Measurements from ENCODE around the gene PRR19.

Gene PRR19

DNA sequence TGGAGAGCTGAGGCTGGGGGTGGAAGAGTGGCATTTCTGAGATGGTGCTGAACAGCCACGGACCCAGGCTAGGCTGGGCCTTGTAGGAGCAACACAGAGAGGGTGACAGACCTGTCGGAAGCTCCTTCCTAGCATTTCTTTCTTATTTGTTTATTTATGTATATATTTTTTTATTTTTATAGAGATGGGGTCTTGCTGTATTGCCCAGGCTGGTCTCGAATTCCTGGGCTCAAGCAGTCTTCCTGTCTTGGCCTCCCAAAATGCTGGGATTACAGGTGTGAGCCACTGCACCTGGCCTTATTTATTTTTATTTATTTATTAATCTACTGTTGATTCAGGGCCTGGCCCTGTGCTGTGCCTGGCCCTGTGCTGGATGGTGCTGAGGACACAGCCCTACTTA lies 26.4 kb upstream of the PRR19 start:
- TF ChIP-seq, protein P1, sequence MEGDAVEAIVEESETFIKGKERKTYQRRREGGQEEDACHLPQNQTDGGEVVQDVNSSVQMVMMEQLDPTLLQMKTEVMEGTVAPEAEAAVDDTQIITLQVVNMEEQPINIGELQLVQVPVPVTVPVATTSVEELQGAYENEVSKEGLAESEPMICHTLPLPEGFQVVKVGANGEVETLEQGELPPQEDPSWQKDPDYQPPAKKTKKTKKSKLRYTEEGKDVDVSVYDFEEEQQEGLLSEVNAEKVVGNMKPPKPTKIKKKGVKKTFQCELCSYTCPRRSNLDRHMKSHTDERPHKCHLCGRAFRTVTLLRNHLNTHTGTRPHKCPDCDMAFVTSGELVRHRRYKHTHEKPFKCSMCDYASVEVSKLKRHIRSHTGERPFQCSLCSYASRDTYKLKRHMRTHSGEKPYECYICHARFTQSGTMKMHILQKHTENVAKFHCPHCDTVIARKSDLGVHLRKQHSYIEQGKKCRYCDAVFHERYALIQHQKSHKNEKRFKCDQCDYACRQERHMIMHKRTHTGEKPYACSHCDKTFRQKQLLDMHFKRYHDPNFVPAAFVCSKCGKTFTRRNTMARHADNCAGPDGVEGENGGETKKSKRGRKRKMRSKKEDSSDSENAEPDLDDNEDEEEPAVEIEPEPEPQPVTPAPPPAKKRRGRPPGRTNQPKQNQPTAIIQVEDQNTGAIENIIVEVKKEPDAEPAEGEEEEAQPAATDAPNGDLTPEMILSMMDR (IDR thresholded peaks at IDR 0.05; ENCODE audit: insufficient read depth, low read length): no peak
- TF ChIP-seq, protein P2, sequence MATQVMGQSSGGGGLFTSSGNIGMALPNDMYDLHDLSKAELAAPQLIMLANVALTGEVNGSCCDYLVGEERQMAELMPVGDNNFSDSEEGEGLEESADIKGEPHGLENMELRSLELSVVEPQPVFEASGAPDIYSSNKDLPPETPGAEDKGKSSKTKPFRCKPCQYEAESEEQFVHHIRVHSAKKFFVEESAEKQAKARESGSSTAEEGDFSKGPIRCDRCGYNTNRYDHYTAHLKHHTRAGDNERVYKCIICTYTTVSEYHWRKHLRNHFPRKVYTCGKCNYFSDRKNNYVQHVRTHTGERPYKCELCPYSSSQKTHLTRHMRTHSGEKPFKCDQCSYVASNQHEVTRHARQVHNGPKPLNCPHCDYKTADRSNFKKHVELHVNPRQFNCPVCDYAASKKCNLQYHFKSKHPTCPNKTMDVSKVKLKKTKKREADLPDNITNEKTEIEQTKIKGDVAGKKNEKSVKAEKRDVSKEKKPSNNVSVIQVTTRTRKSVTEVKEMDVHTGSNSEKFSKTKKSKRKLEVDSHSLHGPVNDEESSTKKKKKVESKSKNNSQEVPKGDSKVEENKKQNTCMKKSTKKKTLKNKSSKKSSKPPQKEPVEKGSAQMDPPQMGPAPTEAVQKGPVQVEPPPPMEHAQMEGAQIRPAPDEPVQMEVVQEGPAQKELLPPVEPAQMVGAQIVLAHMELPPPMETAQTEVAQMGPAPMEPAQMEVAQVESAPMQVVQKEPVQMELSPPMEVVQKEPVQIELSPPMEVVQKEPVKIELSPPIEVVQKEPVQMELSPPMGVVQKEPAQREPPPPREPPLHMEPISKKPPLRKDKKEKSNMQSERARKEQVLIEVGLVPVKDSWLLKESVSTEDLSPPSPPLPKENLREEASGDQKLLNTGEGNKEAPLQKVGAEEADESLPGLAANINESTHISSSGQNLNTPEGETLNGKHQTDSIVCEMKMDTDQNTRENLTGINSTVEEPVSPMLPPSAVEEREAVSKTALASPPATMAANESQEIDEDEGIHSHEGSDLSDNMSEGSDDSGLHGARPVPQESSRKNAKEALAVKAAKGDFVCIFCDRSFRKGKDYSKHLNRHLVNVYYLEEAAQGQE (IDR thresholded peaks at IDR 0.05; ENCODE audit: insufficient replicate concordance, low read depth): no peak
- TF ChIP-seq POLR2AphosphoS5 (IDR thresholded peaks at IDR 0.05; ENCODE audit: low read depth): no peak
- no peak for DNase-seq (ENCODE audit: low read depth in 1 of 2, low spot score in 1 of 2)
- Histone ChIP-seq H3K4me3 (replicated peaks; ENCODE audit: insufficient read depth, low read length) (no peak overlapping the region), H3K27ac (replicated peaks) (no peak overlapping the region), H3K27me3 (ENCODE audit: insufficient read depth, poor library complexity, severe bottlenecking) (no peaks in the 10 kb centered on the region)

DNA sequence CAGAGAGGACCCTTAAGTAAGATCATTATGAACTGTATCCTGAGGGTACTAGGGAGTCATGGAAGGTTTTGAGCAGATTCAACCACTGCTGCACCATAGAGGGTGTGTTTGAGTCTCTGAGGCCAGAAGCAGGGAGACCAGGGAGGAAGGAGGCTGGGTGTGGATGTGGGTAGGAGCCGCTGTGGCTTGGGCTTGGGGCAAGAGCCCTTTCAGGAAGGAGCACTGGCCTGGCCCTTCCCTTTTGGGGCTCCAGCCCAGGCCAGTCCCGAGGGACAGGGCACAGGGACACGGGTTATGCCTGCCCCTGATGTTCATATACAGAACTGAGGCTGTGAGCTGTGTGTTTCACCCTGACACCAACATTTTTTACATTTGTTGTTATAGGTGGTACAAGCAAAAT lies 25.6 kb upstream of the PRR19 start:
- TF ChIP-seq, protein P2 (IDR thresholded peaks at IDR 0.05; ENCODE audit: insufficient replicate concordance, low read depth): no peak
- TF ChIP-seq POLR2AphosphoS5 (IDR thresholded peaks at IDR 0.05; ENCODE audit: low read depth): no peak
- TF ChIP-seq, protein P1 (IDR thresholded peaks at IDR 0.05; ENCODE audit: insufficient read depth, low read length): no peak
- TF ChIP-seq SPI1 (IDR thresholded peaks at IDR 0.05; ENCODE audit: borderline replicate concordance, low read depth): no peak
- no peak for TF ChIP-seq GABPA (IDR thresholded peaks at IDR 0.05; ENCODE audit: low read depth)
- DNase-seq (ENCODE audit: low read depth in 1 of 2, low spot score in 1 of 2): no peak
- H3K27me3 ChIP-seq (ENCODE audit: insufficient read depth, poor library complexity, severe bottlenecking): no peaks in the 10 kb centered on the region
- H3K4me3 ChIP-seq (replicated peaks; ENCODE audit: insufficient read depth, low read length): no peak overlapping the region
- no peak overlapping the region for H3K27ac ChIP-seq (replicated peaks)

DNA sequence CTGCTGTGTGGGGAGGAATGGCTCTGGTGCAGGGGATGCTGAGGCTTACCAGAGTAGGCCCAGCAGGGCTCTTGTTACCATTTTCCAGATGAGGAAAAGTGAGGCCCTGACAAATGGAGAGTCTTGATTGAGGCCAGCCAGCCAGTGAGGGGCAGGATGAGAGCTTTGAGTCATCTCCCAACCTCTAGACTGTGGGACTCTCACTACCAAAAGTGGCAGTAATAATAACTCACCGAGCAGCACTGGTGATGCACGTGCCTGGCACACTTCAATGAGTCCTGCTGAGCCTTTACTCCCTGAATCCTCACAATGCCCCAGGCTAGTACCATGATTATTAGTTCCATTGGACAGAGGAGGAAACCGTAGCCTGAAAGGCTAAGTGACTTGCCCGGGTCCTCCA lies 25.1 kb upstream of the PRR19 start:
- Histone ChIP-seq H3K4me3 (replicated peaks; ENCODE audit: insufficient read depth, low read length) (no peak overlapping the region), H3K27ac (replicated peaks) (no peak overlapping the region), H3K27me3 (ENCODE audit: insufficient read depth, poor library complexity, severe bottlenecking) (no peaks in the 10 kb centered on the region)
- no peak for DNase-seq (ENCODE audit: low read depth in 1 of 2, low spot score in 1 of 2)
- TF ChIP-seq POLR2AphosphoS5 (IDR thresholded peaks at IDR 0.05; ENCODE audit: low read depth) (no peak), GABPA (IDR thresholded peaks at IDR 0.05; ENCODE audit: low read depth) (no peak), SPI1 (IDR thresholded peaks at IDR 0.05; ENCODE audit: borderline replicate concordance, low read depth) (no peak)
- TF ChIP-seq, protein P2 (IDR thresholded peaks at IDR 0.05; ENCODE audit: insufficient replicate concordance, low read depth): no peak
- TF ChIP-seq, protein P1 (IDR thresholded peaks at IDR 0.05; ENCODE audit: insufficient read depth, low read length): no peak

All from HL-60 (cell line).